HG03025 (cell line): ENCODE results near the gene DECR2.
"Not testable (repeated sequence)": the region's sequence is repeated elsewhere in the genome, so short reads cannot be mapped to it uniquely, and the experiment has no call there.

ENCODE experiments used
- ATAC-seq: cut with Tn5 transposase; IDR thresholded peaks from one replicate; pipeline ENCODE4 v1.9.1; 2021; ENCODE audit warnings: mild to moderate bottlenecking, moderate library complexity; ENCODE audit not compliant: unreplicated experiment, low FRiP score

DECR2 gene

DNA sequence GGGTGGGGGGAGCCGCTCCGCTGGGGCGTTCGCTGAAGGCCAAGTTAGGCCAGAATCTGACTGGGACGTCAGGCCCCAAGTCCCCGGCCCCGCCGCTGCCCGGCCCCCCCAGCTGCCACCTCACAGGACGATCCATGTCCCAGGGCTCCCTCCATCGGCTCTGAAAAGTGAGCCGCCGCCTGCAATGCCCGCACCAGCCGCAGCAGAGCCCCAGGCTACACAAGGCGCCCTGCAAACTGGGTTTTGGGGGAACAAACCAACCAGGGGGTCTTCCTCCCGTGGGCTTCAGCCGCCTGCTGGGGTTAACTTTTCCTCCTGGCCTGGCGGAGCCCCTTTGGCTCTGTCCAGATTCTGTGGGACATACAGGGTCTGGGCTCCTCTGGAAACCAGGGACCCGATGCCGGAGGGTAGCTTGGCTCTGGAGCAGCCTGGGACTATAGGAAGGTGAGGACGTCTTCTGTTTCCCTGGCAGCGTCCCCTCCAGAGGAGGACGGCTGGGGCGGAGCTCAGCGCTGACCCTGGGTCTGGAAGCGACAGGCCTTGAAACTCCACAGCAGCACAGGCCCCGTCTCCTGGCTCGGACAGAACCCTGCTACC is 3.9 kb upstream of the DECR2 start:
- no peak for ATAC-seq

DNA sequence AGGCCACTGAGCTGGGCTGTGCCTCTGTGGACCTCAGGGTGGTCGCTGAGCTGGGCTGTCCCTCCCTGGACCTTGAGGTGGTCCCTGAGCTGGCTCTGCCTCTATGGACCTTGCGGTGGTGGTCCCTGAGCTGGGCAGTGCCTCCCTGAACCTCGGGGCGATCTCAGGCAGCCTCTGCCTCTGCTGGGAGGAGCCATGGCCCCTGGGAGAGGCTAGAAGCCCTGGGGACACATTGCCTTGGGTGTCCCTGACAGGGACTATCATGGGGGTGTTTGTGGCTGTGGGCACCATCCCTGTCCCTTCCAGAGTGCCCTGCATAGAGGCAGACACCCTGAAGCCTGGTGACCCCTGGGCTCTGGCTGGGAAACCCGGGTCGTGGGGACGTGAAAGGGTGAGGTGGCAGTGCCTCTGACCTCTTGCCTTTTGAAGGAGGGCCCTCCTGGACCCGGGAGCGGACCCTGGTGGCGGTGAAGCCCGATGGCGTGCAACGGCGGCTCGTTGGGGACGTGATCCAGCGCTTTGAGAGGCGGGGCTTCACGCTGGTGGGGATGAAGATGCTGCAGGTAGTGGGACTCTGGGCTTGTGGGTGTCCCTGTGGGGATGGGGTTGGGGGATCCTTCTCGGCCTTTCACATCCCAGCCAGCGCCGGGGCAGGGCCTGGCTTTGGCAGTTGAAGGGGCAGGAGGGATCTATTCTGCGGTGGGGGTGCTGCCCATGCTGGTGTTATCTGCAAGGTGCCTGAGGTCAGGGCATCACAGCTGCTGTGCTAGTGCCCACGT is 2.9 kb upstream of the DECR2 start:
- ATAC-seq = no peak

DNA sequence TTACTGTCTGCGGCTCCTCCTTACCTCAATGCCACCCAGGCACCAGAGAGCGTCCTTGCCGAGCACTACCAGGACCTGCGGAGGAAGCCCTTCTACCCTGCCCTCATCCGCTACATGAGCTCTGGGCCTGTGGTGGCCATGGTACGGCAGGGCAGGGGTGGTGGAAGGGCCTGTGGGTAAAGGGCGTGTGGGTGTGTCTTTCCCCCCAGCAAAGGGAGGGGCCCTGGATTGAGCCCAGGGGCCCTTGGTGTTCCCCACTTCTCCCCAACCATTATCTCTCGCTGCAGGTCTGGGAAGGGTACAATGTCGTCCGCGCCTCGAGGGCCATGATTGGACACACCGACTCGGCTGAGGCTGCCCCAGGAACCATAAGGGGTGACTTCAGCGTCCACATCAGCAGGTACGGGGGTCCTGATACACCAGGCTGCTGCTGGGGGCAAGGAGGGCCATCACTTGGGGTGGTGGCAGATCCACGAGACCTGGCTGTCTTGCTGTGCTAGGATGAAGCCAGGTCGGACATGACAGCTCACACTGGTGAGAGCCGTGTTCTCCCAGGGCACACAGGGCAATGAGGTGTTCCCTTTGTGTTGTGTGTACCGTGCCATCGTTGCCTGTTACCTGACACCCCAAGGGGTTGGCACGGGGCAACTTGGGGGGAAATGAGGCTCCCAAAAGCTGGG is 2.2 kb upstream of the DECR2 start:
- ATAC-seq = no peak

DNA sequence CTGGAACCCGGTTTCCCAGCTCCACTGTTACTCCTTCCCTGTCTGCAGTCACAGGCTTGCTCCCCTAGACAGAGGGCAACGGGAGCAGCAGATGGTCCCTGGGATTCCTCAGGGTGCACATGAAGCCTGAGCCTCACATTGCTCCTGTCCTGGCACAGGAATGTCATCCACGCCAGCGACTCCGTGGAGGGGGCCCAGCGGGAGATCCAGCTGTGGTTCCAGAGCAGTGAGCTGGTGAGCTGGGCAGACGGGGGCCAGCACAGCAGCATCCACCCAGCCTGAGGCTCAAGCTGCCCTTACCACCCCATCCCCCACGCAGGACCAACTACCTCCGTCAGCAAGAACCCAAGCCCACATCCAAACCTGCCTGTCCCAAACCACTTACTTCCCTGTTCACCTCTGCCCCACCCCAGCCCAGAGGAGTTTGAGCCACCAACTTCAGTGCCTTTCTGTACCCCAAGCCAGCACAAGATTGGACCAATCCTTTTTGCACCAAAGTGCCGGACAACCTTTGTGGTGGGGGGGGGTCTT is 1.6 kb upstream of the DECR2 start:
- no peak for ATAC-seq

DNA sequence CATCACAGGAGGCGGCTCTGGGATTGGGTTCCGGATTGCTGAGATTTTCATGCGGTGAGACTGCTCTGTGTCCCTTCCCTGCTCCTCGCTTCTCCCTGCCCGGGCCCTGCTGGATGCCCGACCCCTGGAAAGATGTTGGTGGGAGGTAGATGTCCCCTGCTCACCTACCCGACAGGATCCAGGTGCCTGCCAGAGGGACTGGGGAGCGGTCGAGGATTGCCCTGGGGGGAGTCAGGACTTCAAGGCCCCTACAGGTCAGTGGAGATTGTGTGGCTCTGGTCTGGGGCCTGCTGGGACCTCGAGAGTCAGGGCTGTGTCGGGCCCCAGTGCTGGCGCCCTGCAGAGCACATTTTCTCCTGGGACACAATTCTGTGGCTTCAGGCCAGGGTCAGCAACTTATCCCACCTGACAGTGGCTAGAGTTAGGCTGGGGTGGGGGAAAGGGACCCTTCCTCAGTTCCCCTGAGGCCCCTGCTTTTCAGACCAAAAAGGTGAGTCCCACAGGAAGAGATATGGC is 3.3 kb downstream of the DECR2 start:
- ATAC-seq = no peak

DNA sequence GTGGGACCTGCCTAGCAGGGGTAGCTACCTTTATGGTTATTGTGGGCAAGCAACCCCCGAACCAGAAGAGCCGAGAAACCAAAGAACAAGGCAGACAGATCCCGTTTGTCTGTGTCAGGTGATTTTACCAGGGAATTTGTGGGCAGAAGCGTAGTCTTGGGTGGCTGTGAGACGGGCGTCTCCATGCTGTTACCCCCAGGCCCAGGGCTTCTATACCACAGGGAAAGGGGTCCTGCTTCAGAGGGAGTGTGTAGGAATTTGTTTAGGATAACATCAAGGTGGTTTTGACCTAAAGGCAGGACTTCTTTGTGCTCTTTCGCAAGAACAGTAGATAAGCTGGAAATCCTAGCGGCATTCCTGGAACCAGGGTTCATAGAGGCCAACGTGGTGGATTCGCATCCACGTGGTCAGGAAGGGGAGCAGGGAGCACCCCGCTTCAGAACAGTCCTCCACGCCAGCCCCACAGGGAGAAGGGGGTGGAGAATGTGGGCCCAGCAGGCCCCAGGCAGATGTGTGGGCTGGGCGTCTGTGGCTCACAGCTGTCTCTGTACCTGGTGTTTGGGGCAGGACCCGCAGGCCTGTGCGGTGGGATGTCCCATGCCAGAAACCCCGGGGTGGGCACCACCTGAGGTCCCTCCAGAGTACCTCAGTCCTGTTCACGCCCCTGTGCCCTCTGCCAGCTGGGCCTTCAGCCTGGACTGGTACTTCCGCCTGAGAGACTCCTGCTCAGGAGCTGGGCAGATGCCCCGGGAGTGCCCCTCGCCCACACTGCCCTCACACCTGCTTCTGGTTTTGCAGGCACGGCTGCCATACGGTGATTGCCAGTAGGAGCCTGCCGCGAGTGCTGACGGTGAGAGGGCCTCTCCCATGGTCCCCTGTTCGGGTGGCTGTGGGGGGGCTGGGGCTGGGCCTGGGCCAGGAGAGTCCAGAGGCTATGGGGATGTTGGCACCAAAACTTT is 4.1 kb downstream of the DECR2 start:
- no peak for ATAC-seq

DNA sequence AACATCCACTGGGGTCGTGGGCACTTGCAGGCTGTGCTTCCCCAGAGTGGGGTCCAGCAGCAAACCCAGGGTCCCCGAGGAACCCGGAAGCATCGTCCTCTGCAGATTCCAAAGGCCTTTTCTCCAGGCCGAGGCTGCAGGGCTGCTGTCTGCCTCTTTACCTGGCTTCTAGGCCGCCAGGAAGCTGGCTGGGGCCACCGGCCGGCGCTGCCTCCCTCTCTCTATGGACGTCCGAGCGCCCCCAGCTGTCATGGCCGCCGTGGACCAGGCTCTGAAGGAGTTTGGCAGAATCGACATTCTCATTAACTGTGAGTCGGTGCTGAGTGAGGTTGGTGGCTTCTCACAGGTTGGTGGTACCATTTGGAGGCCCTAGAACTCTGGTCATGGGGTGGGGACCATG is 5.6 kb downstream of the DECR2 start:
- ATAC-seq = no peak

DNA sequence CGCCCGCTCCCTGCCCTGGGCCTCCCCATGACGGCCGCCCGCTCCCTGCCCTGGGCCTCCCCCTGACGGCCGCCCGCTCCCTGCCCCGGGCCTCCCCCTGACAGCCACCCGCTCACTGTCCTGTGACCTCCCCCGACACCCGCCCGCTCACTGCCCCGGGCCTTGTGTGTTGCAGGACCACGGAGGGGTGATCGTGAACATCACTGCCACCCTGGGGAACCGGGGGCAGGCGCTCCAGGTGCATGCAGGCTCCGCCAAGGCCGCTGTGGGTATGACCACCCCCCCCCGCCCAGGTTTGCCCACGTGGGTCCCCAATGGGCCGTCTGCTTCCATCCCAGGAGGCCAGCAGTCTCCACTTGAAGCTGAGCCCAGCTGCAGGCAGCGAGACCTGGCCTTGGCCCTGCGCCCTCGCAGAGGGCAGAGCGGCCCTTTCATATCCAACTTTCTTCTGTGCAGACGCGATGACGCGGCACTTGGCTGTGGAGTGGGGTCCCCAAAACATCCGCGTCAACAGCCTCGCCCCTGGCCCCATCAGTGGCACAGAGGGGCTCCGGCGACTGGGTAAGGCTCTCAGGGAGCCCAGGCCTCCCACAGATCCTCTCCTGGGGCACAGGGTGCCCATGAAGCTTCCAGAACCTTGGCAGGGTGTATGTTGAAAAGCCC is 9.0 kb downstream of the DECR2 start:
- no peak for ATAC-seq

DNA sequence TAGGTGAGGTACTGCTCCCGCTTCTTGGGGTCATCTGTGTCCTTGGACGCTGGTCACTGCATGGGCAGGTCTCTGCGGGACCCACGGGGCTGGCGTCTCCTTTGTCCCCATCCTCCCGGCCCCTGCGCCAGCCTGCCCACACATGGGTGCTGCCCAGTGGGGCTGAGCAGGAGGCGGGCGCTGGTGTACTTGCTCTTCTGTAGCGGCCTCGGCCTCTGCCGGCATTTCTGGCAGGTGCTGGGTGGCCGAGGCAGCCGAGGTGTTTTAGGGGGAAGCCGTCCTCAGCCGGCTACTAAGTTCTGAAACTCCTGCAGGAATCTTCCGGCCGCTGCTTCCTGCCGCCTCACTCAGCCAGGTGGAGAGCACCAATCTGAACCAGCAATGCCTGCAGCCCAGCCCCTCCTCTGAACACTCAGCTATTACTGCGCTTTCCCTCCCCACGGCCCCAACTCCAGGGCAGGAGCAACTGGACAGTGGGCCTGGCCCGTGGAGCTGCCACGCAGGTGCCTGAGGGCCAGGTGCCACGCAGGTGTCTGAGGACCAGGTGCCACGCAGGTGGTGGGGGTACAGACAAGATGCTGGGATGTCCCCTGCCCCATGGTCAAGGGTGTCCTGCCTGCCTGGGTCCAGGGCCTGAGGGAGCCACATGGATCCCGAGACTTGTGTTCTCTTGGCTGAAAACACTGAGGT is 10.0 kb downstream of the DECR2 start:
- ATAC-seq = no peak

DNA sequence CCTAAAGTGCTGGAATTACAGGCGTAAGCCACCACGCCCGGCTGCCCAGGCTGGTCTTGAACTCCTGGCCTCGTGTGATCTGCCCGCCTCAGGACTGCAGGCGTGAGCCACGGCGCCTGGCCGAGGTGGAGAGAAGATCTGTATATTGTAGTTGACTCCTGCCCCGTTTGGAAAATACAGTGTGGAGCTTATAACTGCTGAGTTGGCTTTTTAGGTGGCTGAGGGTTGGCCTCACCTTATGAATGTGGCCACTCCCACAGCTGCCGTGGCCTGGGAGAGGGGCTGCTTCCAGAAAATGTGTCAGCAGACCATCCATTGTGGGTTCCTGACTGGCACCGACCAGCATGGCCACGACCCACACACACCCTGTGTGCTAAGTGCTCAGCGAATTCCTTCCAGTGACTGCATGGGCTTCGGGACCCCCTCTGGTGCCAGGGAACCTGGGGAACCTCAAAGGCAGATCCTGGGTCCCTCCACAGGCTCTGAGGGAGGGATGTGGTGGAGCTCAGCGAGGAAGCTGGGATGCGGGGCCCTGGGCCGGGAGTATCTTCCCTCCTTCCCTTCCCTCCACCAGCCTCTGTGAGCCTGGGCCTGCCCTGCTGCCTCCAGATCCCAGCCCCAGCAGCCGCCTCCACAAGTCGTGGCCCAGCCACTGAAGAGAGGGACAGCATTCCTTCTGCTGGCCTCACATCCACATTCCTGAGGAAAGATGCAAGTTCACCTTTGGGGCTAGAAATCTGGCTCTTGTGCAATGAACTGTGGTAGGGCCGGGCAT is 12.9 kb downstream of the DECR2 start:
- ATAC-seq = no peak

DNA sequence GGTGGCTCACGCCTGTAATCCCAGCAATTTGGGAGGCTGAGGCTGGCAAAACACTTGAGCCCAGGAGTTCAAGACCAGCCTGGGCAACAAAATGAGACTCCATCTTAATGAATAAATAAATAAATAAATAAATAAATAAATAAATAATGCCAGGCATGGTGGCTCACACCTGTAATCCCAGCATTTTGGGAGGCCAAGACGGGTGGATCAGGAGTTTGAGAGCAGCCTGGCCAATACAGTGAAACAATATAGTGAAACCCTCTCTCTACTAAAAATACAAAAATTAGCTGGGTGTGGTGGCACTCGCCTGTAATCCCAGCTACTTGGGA is 13.4 kb downstream of the DECR2 start:
- not testable (repeated sequence) for ATAC-seq

DNA sequence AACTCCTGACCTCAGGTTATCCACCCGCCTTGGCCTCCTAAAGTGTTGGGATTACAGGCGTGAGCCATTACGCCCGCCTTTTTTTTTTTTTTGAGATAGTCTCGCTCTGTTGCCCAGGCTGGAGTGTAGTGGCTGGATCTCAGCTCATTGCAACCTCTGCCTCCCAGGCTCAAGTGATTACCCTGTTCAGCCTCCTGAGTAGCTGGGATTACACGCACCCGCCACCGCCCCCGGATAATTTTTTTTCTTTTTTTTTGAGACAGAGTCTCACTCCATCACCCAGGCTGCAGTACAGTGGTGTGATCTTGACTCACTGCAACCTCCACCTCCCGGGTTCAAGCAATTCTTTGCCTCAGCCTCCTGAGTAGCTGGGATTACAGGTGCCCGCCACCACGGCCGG is 20.5 kb downstream of the DECR2 start:
- ATAC-seq = not testable (repeated sequence)

DNA sequence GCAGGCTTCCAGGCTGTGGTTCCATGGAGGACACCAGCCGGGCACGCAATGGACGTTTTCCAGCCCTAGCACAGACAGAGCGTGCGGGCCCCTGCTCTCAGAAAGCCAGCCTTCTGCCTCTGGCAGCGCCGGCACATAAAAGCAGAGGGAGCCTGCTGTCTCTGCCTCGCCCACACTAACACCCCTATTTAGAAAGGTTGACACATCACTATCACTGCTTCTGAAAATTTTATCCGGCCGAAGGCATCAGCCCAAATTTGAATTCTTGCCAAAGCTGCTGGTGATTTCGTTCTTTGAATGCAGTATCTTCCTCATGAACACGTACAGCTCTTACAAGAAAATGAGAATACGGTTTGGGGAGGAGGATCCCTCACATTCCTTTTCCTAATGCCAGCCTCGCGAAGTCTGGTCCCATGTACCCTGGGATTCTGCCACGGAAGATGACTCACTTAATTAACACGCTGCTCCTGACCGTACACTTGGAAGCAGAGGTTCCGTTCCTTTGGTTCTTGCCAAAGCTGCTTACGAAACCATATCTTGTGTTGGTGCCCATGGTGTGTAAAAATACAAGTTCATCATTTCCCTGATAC is 22.4 kb downstream of the DECR2 start:
- no peak for ATAC-seq

DNA sequence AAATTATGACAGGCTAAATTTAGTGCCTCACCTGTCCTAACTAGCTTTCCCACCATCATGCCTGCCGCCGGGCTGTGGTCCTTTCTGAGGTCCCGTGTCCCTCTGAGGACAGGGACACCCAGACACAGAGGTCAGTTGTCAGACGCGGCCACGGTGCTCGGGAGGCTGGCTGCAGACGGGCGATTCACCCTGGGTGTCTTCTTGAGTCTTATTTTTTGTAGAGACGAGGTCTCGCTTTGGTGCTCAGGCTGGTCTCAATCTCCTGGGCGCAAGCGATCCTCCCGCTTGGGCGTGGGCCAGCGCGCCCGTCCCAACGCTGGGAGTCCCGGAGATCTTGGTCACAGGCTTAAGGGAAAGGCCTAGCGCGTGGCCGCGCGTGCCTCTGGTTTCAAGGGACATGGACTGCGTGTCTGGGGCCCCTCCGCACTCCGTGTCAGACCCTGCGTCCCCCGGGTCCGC is 23.0 kb downstream of the DECR2 start:
- ATAC-seq = no peak

DNA sequence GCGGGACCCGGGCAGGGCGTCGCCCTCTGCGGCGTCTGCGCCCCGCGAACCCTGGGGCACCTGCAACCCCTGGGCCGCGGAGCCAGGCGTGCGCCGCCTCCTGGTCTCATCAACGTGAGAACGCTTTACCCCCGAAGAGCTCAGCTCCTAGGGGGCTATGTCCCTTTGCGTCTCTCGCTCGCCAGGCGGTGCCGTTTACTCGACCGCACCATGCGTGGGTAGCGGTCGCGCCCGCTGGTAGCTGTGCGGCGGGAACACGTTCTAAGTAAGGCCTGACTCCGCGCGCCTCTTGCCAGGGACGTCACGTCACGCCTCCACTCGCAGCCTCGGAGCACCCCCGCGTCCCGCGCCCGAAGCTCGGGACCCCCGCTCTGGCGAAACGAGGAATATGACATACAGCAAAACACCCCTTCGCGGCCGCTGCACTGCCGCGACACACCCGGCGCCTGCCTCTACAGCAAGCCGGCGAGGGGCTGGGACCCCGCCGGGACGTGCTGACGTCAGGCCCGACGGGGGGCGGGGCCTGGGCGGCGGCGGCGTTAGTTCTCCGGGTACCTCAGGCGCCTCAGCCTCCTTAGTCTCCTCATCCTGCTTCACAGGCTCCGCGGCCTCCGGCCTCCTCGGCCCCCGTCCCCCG is 23.5 kb downstream of the DECR2 start, which contains the start of gene RAB11FIP3:
RAB11FIP3 (plus strand) TSS at position 568 of the 637 bp plus-strand sequence. CDS start 358 bp downstream, outside the sequence.
- peak; percentile 70 for ATAC-seq

DNA sequence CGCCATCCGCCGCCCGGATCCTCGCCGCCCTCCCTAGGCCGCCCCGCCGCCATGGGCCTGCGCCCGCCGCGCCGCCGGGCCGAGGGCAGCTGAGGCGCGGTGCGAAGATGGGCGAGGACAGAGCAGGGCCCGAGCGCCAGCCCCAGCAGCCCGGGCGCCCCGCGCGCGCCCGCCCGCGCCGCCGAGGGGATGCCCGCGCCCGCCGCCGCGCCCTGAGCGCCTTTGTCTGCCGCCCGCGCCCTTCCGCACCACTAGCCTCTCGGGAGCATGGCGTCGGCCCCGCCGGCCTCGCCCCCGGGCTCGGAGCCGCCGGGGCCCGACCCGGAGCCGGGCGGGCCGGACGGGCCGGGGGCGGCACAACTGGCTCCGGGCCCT is 24.0 kb downstream of the DECR2 start:
- peak; percentile 30 for ATAC-seq

DNA sequence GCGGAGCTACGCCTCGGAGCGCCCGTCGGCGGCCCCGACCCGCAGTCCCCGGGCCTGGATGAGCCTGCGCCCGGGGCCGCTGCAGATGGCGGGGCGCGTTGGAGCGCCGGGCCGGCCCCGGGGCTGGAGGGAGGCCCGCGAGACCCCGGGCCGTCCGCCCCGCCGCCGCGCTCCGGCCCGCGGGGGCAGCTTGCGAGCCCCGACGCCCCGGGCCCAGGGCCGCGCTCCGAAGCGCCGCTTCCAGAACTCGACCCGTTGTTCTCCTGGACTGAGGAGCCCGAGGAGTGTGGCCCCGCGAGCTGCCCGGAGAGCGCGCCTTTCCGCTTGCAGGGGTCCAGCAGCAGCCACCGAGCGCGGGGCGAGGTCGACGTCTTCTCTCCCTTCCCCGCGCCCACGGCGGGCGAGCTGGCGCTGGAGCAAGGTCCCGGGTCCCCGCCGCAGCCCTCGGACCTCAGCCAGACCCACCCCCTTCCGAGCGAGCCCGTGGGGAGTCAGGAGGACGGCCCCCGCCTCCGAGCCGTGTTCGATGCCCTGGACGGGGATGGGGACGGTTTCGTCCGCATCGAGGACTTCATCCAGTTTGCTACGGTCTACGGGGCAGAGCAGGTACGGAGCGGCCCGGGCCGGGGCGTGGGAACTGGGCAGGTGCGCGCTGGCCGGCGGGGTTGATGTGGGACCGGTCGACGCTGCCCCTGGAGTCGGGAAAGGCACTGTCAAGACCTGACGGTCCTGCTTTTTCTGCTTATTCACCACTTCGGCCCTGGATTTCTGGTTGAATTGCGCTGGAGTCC is 24.6 kb downstream of the DECR2 start:
- peak; percentile 3 for ATAC-seq
